Tibial nerve (tissue), 4 donors: ENCODE data around the gene FMN1.

Experiments used
- CTCF ChIP-seq, 5 experiments: fragments of 200-600 bp in 3 of 5; fragments of 450-650 bp in 2 of 5; sonication (generic) in 3 of 5; IDR thresholded peaks; one replicate each; pipeline ENCODE4 v1.5.1; 2016 to 2019; ENCODE audit warnings: antibody characterized with exemption in 5 of 5, mild to moderate bottlenecking in 3 of 5, moderate library complexity in 2 of 5
- EP300 ChIP-seq, 2 donors: sonication (generic); formaldehyde crosslinking; IDR thresholded peaks; one replicate each; pipeline ENCODE4 v1.6.1; 2017; ENCODE audit warnings: antibody characterized with exemption in 2 of 2, mild to moderate bottlenecking in 1 of 2
- POLR2A ChIP-seq, 2 donors: fragments of 450-650 bp; IDR thresholded peaks; one replicate each; pipeline ENCODE4 v1.6.1; 2017; ENCODE audit warnings: antibody characterized with exemption in 2 of 2, mild to moderate bottlenecking in 2 of 2, moderate library complexity in 2 of 2

GRCh38 chr15:33204087-33204486 is 9.6 kb upstream of the FMN1 start:
- TF ChIP-seq EP300 (IDR thresholded peaks at IDR 0.05) (no peak), CTCF (IDR thresholded peaks at IDR 0.05) (no peak), POLR2A (IDR thresholded peaks at IDR 0.05) (no peak)
